Neural cell (in vitro differentiated cells): ENCODE measurements around the gene ADCK2. TPM values are rescaled to one million over a fixed set of nuclear protein-coding genes. Genes with fewer than 3 reads are reported as not detected.

ENCODE experiments used
- H2AFZ ChIP-seq: fragments of 200-600, 300-800 bp; sonication (generic), shearing (Covaris generic); 2 replicates; pipeline ENCODE4 v1.6.0; 2014; ENCODE audit warnings: low read depth, mild to moderate bottlenecking, antibody characterized with exemption, low read length, moderate library complexity
- H3F3A ChIP-seq: fragments of 200-600 bp; shearing (Covaris generic); 2 replicates; pipeline ENCODE4 v1.6.1; 2016; ENCODE audit warnings: mild to moderate bottlenecking, moderate library complexity, mixed read lengths, antibody characterized with exemption, low read length; ENCODE audit not compliant: insufficient read depth, poor library complexity, severe bottlenecking
- H3K27ac ChIP-seq: fragments of 200-600, 300-800 bp; sonication (generic), shearing (Covaris generic); 2 replicates; pipeline ENCODE4 v1.5.1; 2014; ENCODE audit warnings: mild to moderate bottlenecking, low read length, moderate library complexity
- H3K27me3 ChIP-seq: fragments of 300-800, 200-600 bp; sonication (generic), shearing (Covaris generic); 2 replicates; pipeline ENCODE4 v1.6.0; 2014; ENCODE audit warnings: mild to moderate bottlenecking, low read depth, low read length, moderate library complexity; ENCODE audit not compliant: insufficient read depth
- H3K36me3 ChIP-seq: fragments of 300-800, 200-600 bp; sonication (generic), shearing (Covaris generic); 2 replicates; pipeline ENCODE4 v1.5.1; 2014; ENCODE audit warnings: mild to moderate bottlenecking, antibody characterized with exemption, low read length, moderate library complexity; ENCODE audit not compliant: insufficient read depth
- H3K4me2 ChIP-seq: fragments of 300-800, 200-600 bp; sonication (generic), shearing (Covaris generic); 2 replicates; pipeline ENCODE4 v1.6.0; 2014; ENCODE audit warnings: mild to moderate bottlenecking, low read length
- H3K4me3 ChIP-seq: fragments of 300-800, 200-600 bp; sonication (generic), shearing (Covaris generic); 2 replicates; pipeline ENCODE4 v1.5.1; 2014; ENCODE audit warnings: mild to moderate bottlenecking, low read length, moderate library complexity
- H3K79me2 ChIP-seq: fragments of 200-600 bp; shearing (Covaris generic); replicated peaks from 2 replicates; pipeline ENCODE4 v1.6.0; 2014; ENCODE audit warnings: mild to moderate bottlenecking, low read length, moderate library complexity; ENCODE audit not compliant: insufficient read depth
- H3K9ac ChIP-seq: fragments of 300-800, 200-600 bp; sonication (generic), shearing (Covaris generic); 2 replicates; pipeline ENCODE4 v1.6.1; 2016; ENCODE audit warnings: mild to moderate bottlenecking, low read length, mixed read lengths
- H3K9me2 ChIP-seq: fragments of 200-600 bp; shearing (Covaris generic); 2 replicates; pipeline ENCODE4 v1.6.1; 2016; ENCODE audit warnings: mild to moderate bottlenecking, low read length, mixed read lengths; ENCODE audit not compliant: insufficient read depth
- H3K9me3 ChIP-seq: fragments of 200-600, 300-800 bp; sonication (generic), shearing (Covaris generic); 2 replicates; pipeline ENCODE4 v1.6.1; 2016; ENCODE audit warnings: mild to moderate bottlenecking, mixed run types, low read length, moderate library complexity, mixed read lengths
- H4K20me1 ChIP-seq: fragments of 200-600 bp; shearing (Covaris generic); 2 replicates; pipeline ENCODE4 v1.6.1; 2016; ENCODE audit warnings: mild to moderate bottlenecking, mixed run types; ENCODE audit not compliant: insufficient read depth
- EZH2 ChIP-seq: fragments of 200-600, 300-800 bp; shearing (Covaris generic), sonication (generic); IDR thresholded peaks from 2 replicates; pipeline ENCODE4 v1.6.1; 2014; ENCODE audit warnings: antibody characterized with exemption, low read length, borderline replicate concordance, mild to moderate bottlenecking; ENCODE audit not compliant: insufficient read depth, poor library complexity, severe bottlenecking
- MXI1 ChIP-seq: fragments of 450-650 bp; conservative IDR thresholded peaks from 2 replicates; pipeline ENCODE4 v1.6.1; 2014; ENCODE audit warnings: antibody characterized with exemption, mild to moderate bottlenecking; ENCODE audit not compliant: poor library complexity, severe bottlenecking
- RAD21 ChIP-seq: fragments of 450-650 bp; conservative IDR thresholded peaks from 2 replicates; pipeline ENCODE4 v1.6.1; 2014; ENCODE audit warnings: antibody characterized with exemption, mild to moderate bottlenecking, moderate library complexity
- REST ChIP-seq: IDR thresholded peaks from 2 replicates; pipeline ENCODE4 v1.6.1; 2012; ENCODE audit warnings: borderline replicate concordance
- SMC3 ChIP-seq: fragments of 450-650 bp; conservative IDR thresholded peaks from 2 replicates; pipeline ENCODE4 v1.6.1; 2014; ENCODE audit warnings: antibody characterized with exemption, mild to moderate bottlenecking, moderate library complexity; ENCODE audit not compliant: poor library complexity
- polyA plus RNA-seq: library from polyadenylated mRNA; depleted of rRNA; stranded (reverse); fragments of >200 nt; gene quantifications from 2 replicates; pipeline ENCODE4 v1.2.3, GENCODE V29; 2014

Gene ADCK2
- polyA plus RNA-seq, 1 donor from 2014 or later, result 20.2 TPM

- no peak overlapping the region for H3K27ac ChIP-seq
- H2AFZ ChIP-seq, result no peak overlapping the region
- H3K4me3 ChIP-seq, result no peak overlapping the region
- H3F3A ChIP-seq, result no peaks in the 10 kb centered on the region
- H3K9ac ChIP-seq, result no peak overlapping the region
- H3K4me2 ChIP-seq, result no peak overlapping the region
- H3K79me2 ChIP-seq, result no peaks in the 10 kb centered on the region
- no peak for TF ChIP-seq SMC3
- TF ChIP-seq MXI1, result no peak
- no peak for TF ChIP-seq EZH2
- TF ChIP-seq RAD21, result no peak
- TF ChIP-seq REST, result no peak
- H3K9me2 ChIP-seq, result no peaks in the 10 kb centered on the region
- H4K20me1 ChIP-seq, result no peaks in the 10 kb centered on the region
- no peaks in the 10 kb centered on the region for H3K36me3 ChIP-seq
- no peaks in the 10 kb centered on the region for H3K27me3 ChIP-seq
- no peaks in the 10 kb centered on the region for H3K9me3 ChIP-seq
These were observed 23.1 kb upstream of the ADCK2 start for GRCh38 chr7:140649556-140650205.

GRCh38 chr7:140650367-140650766 is 22.4 kb upstream of the ADCK2 start:
- no peaks in the 10 kb centered on the region for H4K20me1 ChIP-seq
- no peaks in the 10 kb centered on the region for H3K36me3 ChIP-seq
- H3K27ac ChIP-seq, result no peak overlapping the region
- no peaks in the 10 kb centered on the region for H3K27me3 ChIP-seq
- H3K4me3 ChIP-seq, result no peak overlapping the region
- TF ChIP-seq REST, result no peak
- no peak for TF ChIP-seq MXI1
- no peak for TF ChIP-seq SMC3
- no peaks in the 10 kb centered on the region for H3K79me2 ChIP-seq
- no peak overlapping the region for H3K9ac ChIP-seq
- no peaks in the 10 kb centered on the region for H3F3A ChIP-seq
- no peaks in the 10 kb centered on the region for H3K9me3 ChIP-seq
- H3K4me2 ChIP-seq, result no peak overlapping the region
- H3K9me2 ChIP-seq, result no peaks in the 10 kb centered on the region
- no peak overlapping the region for H2AFZ ChIP-seq
